Stimulated activated CD4-positive, alpha-beta T cell treated with anti-CD3 and anti-CD28 coated beads, Interleukin-1b, Interleukin-23, amount 100 ng/mL, for 24 hours (primary cell): ENCODE measurements around the gene ERVFRD-1.

ENCODE experiments used
- DNase-seq, 4 experiments: peaks; one replicate each; pipeline ENCODE4 v3.0.0-alpha.2; 2020; ENCODE audit warnings: low read depth in 4 of 4, low spot score in 1 of 4

The ERVFRD-1 gene

DNA sequence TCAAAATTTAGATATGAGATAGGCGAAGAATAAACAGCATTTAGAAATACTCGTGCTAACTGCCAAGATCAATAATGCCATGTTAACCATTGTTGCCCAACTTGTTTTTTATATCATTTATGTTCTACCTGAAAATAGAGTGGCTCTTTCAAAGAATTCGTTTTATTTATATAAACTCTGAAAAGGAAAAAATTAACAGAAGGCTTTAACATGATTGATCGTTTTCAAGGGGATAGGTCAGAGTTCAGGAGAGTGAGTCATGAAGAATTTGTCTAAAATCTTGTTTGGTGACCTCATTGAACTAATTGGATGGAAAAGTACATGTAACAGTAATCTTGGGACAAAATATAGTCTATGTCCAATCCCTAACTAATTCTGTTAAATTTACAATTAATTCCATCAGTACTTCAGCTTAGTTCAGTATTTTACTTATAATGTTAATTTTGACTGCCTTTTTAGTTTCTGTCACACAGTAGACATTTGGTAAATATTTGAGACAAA is 56.3 kb downstream of the ERVFRD-1 start:
- no peak for DNase-seq

DNA sequence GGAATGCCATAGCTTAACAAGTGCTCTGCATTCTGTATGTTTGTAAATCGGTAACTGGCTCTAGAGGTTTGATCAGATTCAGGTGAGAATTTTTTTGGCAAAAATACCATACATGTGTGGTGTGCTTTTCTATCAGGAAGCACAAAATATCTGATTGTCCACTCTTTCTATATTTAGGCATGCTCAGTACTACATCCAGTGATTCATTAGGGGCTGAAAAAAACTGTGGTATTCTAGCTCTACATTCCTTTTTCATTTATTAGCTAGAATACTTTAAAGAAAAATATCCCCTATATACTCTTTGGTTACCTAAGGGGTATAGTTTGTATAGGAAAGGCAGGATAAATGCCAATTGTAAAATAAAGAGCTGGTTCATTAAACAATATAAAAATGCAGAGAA is 56.8 kb downstream of the ERVFRD-1 start:
- no peak for DNase-seq

DNA sequence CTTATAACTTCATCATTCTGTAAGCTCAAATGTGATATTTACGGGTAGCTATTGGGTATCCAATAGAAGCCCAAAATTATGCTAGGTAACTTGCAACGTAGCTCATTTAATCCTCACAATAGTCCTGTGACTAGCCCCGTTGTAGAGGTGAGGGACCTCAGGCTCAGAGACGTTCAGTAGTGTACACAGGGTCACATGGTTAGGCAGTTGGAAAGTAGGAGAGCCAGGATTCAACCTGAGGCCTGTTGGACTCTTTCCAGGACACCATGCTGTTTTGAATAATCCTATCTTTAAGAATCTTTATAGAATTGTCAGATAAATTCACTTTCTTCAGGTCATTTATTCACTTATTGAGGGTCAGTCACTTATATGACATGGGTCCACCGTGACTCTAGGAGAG is 58.2 kb downstream of the ERVFRD-1 start:
- no peak for DNase-seq
